GM12891 (cell line): ENCODE results near the gene CAPN10.

Source experiments
- POLR2A ChIP-seq: IDR thresholded peaks from 2 replicates; pipeline ENCODE4 v1.6.1; 2011; ENCODE audit warnings: low read depth, low read length, control low read depth
- POLR2AphosphoS5 ChIP-seq: IDR thresholded peaks from 2 replicates; pipeline ENCODE4 v1.6.1; 2011; ENCODE audit warnings: low read depth, low read length, control low read depth
- POU2F2 ChIP-seq: IDR thresholded peaks from 2 replicates; pipeline ENCODE4 v1.6.1; 2011; ENCODE audit warnings: low read depth, mild to moderate bottlenecking, control low read depth, low read length, moderate library complexity
- TAF1 ChIP-seq: IDR thresholded peaks from 2 replicates; pipeline ENCODE4 v1.6.1; 2011; ENCODE audit warnings: low read depth, low read length, control low read depth

GRCh38 chr2:240645346-240645745 is 58.8 kb downstream of the CAPN10 start:
- TF ChIP-seq TAF1 (no peak), POLR2A (no peak), POLR2AphosphoS5 (no peak), POU2F2 (no peak)
